Measurements from ENCODE around the gene MAGEB6B. TPM values are rescaled to one million over a fixed set of nuclear protein-coding genes. Genes with fewer than 3 reads are reported as not detected.
"Not testable (repeated sequence)": the region's sequence is repeated elsewhere in the genome, so short reads cannot be mapped to it uniquely, and the experiment has no call there.

MAGEB6B gene
- total and polyA plus RNA-seq, 2 donors from 2014 or later: not detected

- no peaks in the 10 kb centered on the region for H3K4me1 ChIP-seq (ENCODE audit: control insufficient read depth in 2 of 3, insufficient read depth in 2 of 3, low read depth in 1 of 3, low read length in 3 of 3)
- intact Hi-C loops (cut with DNase I): no loop called here
- H3K36me3 ChIP-seq (ENCODE audit: control insufficient read depth in 2 of 3, insufficient read depth in 3 of 3, low read length in 3 of 3): no peaks in the 10 kb centered on the region
- no peaks in the 10 kb centered on the region for H3K27me3 ChIP-seq (ENCODE audit: control insufficient read depth, insufficient read depth, low read length)
- DNase-seq (no peak), FAIRE-seq (no peak)
- no peak within 1 kb of the TSS for H3K4me3 ChIP-seq (ENCODE audit: low read length in 3 of 3)
- TF ChIP-seq, protein P1, sequence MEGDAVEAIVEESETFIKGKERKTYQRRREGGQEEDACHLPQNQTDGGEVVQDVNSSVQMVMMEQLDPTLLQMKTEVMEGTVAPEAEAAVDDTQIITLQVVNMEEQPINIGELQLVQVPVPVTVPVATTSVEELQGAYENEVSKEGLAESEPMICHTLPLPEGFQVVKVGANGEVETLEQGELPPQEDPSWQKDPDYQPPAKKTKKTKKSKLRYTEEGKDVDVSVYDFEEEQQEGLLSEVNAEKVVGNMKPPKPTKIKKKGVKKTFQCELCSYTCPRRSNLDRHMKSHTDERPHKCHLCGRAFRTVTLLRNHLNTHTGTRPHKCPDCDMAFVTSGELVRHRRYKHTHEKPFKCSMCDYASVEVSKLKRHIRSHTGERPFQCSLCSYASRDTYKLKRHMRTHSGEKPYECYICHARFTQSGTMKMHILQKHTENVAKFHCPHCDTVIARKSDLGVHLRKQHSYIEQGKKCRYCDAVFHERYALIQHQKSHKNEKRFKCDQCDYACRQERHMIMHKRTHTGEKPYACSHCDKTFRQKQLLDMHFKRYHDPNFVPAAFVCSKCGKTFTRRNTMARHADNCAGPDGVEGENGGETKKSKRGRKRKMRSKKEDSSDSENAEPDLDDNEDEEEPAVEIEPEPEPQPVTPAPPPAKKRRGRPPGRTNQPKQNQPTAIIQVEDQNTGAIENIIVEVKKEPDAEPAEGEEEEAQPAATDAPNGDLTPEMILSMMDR (IDR thresholded peaks at IDR 0.05; ENCODE audit: borderline replicate concordance, extremely low read depth, insufficient read depth): no peak
- no peaks in the 10 kb centered on the region for H3K9me3 ChIP-seq (ENCODE audit: control insufficient read depth in 2 of 3, insufficient read depth in 1 of 3, low read length in 3 of 3)
- no peak within 1 kb of the TSS for H3K27ac ChIP-seq (ENCODE audit: low read depth in 2 of 2, low read length in 2 of 2)
- H3K9ac ChIP-seq (ENCODE audit: low read length in 3 of 3): no peak within 1 kb of the TSS
These were observed 31.8 kb downstream of the MAGEB6B start, which contains the start of gene MAGEB6 for GRCh38 chrX:26192204-26192603. MAGEB6 (plus strand) TSS chrX:26192440; CDS start chrX:26193847, 1,407 bp downstream.

DNA sequence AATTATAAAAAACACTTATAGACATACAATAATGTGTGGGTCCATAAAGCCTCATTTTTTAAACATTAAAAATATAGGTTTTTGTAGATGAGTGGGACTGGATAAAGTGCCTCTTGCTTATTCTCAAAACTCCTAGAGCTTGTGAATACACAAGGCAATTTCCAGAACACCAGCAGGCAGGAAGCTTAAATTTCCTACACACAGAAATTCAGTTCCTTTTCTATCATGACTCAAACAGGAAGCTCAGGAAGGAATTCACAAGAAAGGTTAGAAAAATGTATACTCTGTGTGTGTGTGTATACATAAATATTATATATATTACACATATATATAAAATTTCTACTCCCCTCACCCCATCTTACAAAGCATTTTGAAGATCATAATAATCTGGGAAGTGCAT is 43.2 kb downstream of the MAGEB6B start:
- H3K27ac ChIP-seq (ENCODE audit: low read depth in 2 of 2, low read length in 2 of 2): no peak overlapping the region
- H3K4me1 ChIP-seq (ENCODE audit: control insufficient read depth in 2 of 3, insufficient read depth in 2 of 3, low read depth in 1 of 3, low read length in 3 of 3): no peaks in the 10 kb centered on the region
- no peak overlapping the region for H3K9ac ChIP-seq (ENCODE audit: low read length in 3 of 3)
- no peaks in the 10 kb centered on the region for H3K36me3 ChIP-seq (ENCODE audit: control insufficient read depth in 2 of 3, insufficient read depth in 3 of 3, low read length in 3 of 3)
- H3K9me3 ChIP-seq (ENCODE audit: control insufficient read depth in 2 of 3, insufficient read depth in 1 of 3, low read length in 3 of 3): no peaks in the 10 kb centered on the region
- DNase-seq (no peak), FAIRE-seq (no peak)
- intact Hi-C loops (cut with DNase I): no loop called here
- TF ChIP-seq, protein P1 (IDR thresholded peaks at IDR 0.05; ENCODE audit: borderline replicate concordance, extremely low read depth, insufficient read depth): no peak
- H3K4me3 ChIP-seq (ENCODE audit: low read length in 3 of 3): no peak overlapping the region
- no peaks in the 10 kb centered on the region for H3K27me3 ChIP-seq (ENCODE audit: control insufficient read depth, insufficient read depth, low read length)

DNA sequence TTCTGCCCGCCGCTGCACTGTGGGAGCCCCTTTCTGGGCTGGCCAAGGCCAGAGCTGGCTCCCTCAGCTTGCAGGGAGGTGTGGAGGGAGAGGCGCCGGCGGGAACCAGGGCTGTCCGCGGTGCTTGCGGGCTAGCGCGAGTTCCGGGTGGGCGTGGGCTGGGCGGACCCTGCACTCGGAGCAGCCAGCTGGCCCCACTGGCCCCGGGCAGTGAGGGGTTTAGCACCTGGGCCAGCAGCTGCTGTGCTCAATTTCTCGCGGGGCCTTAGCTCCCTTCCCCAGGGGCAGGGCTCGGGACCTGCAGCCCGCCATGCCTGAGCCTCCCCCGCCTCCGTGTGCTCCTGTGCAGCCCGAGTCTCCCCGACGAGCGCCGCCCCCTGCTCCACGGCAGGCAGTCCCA is 44.3 kb downstream of the MAGEB6B start:
- H3K27ac ChIP-seq (ENCODE audit: low read depth in 2 of 2, low read length in 2 of 2); FAIRE-seq; H3K36me3 ChIP-seq (ENCODE audit: control insufficient read depth in 2 of 3, insufficient read depth in 3 of 3, low read length in 3 of 3); H3K27me3 ChIP-seq (ENCODE audit: control insufficient read depth, insufficient read depth, low read length); H3K4me3 ChIP-seq (ENCODE audit: low read length in 3 of 3); H3K4me1 ChIP-seq (ENCODE audit: control insufficient read depth in 2 of 3, insufficient read depth in 2 of 3, low read depth in 1 of 3, low read length in 3 of 3); H3K9me3 ChIP-seq (ENCODE audit: control insufficient read depth in 2 of 3, insufficient read depth in 1 of 3, low read length in 3 of 3); intact Hi-C loops (cut with DNase I); DNase-seq; H3K9ac ChIP-seq (ENCODE audit: low read length in 3 of 3): not testable (repeated sequence)

DNA sequence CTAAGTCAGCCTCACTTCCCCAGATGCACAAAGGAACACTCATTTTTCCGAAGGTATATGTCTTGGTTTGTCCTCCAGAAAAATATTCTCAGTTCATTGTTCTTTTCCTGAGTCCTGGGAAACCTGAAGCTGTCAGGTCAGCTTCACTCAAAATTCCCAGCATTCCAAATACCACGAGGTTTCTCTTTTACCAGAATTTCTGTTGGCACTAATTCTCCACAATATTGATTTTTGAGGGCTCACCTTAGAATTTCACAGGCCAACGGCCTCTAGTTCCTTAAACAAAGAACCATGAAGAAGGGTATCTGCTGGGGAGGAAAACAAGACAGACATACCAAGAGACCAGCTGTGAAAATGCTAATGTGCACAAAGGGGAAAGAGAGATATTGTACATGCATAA is 47.6 kb downstream of the MAGEB6B start:
- H3K36me3 ChIP-seq (ENCODE audit: control insufficient read depth in 2 of 3, insufficient read depth in 3 of 3, low read length in 3 of 3): no peaks in the 10 kb centered on the region
- H3K27ac ChIP-seq (ENCODE audit: low read depth in 2 of 2, low read length in 2 of 2): no peak overlapping the region
- no peaks in the 10 kb centered on the region for H3K27me3 ChIP-seq (ENCODE audit: control insufficient read depth, insufficient read depth, low read length)
- H3K9ac ChIP-seq (ENCODE audit: low read length in 3 of 3): no peak overlapping the region
- no peak overlapping the region for H3K4me3 ChIP-seq (ENCODE audit: low read length in 3 of 3)
- intact Hi-C loops (cut with DNase I): no loop called here
- no peak for FAIRE-seq
- no peaks in the 10 kb centered on the region for H3K9me3 ChIP-seq (ENCODE audit: control insufficient read depth in 2 of 3, insufficient read depth in 1 of 3, low read length in 3 of 3)
- no peaks in the 10 kb centered on the region for H3K4me1 ChIP-seq (ENCODE audit: control insufficient read depth in 2 of 3, insufficient read depth in 2 of 3, low read depth in 1 of 3, low read length in 3 of 3)
- no peak for DNase-seq
- TF ChIP-seq, protein P1 (IDR thresholded peaks at IDR 0.05; ENCODE audit: borderline replicate concordance, extremely low read depth, insufficient read depth): no peak

Other genes with a start within 250 kb of the MAGEB6B start
- not detected for gene MAGEB18, start 22.3 kb upstream of the MAGEB6B start, total RNA-seq
- gene MAGEB18, start 22.3 kb upstream of the MAGEB6B start, polyA plus RNA-seq (ENCODE audit: insufficient read depth, low read depth, low replicate concordance): not detected
- gene MAGEB6, start 31.8 kb downstream of the MAGEB6B start, total RNA-seq: not detected
- gene MAGEB6, start 31.8 kb downstream of the MAGEB6B start, polyA plus RNA-seq (ENCODE audit: insufficient read depth, low read depth, low replicate concordance): not detected
- gene MAGEB5, start 55.6 kb downstream of the MAGEB6B start, total RNA-seq: not detected
- not detected for gene MAGEB5, start 55.6 kb downstream of the MAGEB6B start, polyA plus RNA-seq (ENCODE audit: insufficient read depth, low read depth, low replicate concordance)